Duodenal mucosa (tissue), 2 donors: ENCODE measurements around the gene BMP5.

Experiments used
- H3K27ac ChIP-seq: one replicate; pipeline ENCODE4 v1.7.0; 2013; ENCODE audit warnings: low read depth, low read length
- H3K27me3 ChIP-seq, 2 donors: one replicate each; pipeline ENCODE4 v1.7.0; 2013; ENCODE audit warnings: low read length in 2 of 2, control low read depth in 1 of 2; ENCODE audit not compliant: insufficient read depth in 2 of 2, control insufficient read depth in 1 of 2
- H3K36me3 ChIP-seq, 2 donors: one replicate each; pipeline ENCODE4 v1.7.0; 2013; ENCODE audit warnings: low read length in 2 of 2, control low read depth in 1 of 2; ENCODE audit not compliant: insufficient read depth in 2 of 2, control insufficient read depth in 1 of 2
- H3K4me1 ChIP-seq, 2 donors: one replicate each; pipeline ENCODE4 v1.7.0; 2013; ENCODE audit warnings: low read length in 2 of 2, control low read depth in 1 of 2; ENCODE audit not compliant: insufficient read depth in 2 of 2, control insufficient read depth in 1 of 2
- H3K4me3 ChIP-seq, 2 donors: one replicate each; pipeline ENCODE4 v1.7.0; 2013; ENCODE audit warnings: low read length in 2 of 2, low read depth in 1 of 2
- H3K9ac ChIP-seq, 2 donors: one replicate each; pipeline ENCODE4 v1.7.0; 2013; ENCODE audit warnings: low read length in 2 of 2, low read depth in 1 of 2
- H3K9me3 ChIP-seq, 2 donors: one replicate each; pipeline ENCODE4 v1.7.0; 2013; ENCODE audit warnings: low read length in 2 of 2, control low read depth in 1 of 2; ENCODE audit not compliant: control insufficient read depth in 1 of 2

BMP5 gene

GRCh38 chr6:55734256-55734655 lies 141.1 kb downstream of the BMP5 start:
- Histone ChIP-seq H3K27ac (no peak overlapping the region), H3K4me1 (no peaks in the 10 kb centered on the region), H3K36me3 (no peaks in the 10 kb centered on the region), H3K4me3 (no peak overlapping the region), H3K27me3 (no peaks in the 10 kb centered on the region), H3K9me3 (peaks cover 0 to 2% of the 10 kb centered on the region in 2 donors), H3K9ac (no peak overlapping the region)

DNA sequence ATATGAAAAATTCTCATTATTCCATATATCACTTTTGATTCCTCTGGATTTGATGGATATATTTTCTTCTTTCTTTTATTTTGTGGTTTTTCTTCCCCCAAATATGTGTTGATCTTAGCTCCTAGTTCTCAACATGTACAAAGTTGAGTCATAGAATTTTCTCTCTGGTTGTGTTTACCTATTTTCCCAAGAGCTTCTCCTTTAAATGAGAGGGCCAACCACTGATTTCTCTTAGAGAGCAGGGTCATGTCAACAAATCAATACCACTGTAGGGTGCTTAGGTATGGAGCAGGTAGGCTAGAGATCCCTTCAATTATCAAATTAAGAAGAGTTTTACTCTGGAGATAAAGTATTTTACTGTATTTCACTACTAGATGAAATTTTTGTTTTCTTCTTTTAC lies 145.7 kb downstream of the BMP5 start:
- Histone ChIP-seq H3K36me3 (no peaks in the 10 kb centered on the region), H3K9me3 (no peaks in the 10 kb centered on the region), H3K9ac (no peak overlapping the region), H3K27me3 (no peaks in the 10 kb centered on the region), H3K4me1 (no peaks in the 10 kb centered on the region), H3K27ac (no peak overlapping the region), H3K4me3 (no peak overlapping the region)

- Histone ChIP-seq H3K4me3 (no peak overlapping the region), H3K27ac (no peak overlapping the region), H3K9me3 (no peaks in the 10 kb centered on the region), H3K9ac (no peak overlapping the region), H3K4me1 (no peaks in the 10 kb centered on the region), H3K36me3 (no peaks in the 10 kb centered on the region), H3K27me3 (no peaks in the 10 kb centered on the region)
Observed at GRCh38 chr6:55726144-55726543, 149.2 kb downstream of the BMP5 start.

DNA sequence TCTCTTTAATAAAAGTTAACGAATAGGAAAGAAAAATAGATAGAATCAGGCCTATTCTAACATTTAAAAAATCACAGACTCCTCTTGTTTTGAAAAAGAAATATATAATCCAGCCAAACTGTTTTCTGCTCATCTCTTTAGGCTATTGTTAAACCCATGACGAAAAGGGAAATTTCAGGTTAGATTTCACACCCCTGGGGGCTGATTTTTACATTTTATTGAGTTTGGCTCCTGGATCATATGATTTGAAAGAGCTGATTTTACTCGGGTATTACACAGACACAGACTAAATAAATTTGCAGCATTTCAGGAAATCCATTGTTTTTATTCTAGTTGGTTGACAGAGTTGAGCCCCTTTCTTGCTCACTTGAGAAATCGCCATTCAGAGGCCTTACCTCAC lies 160.6 kb downstream of the BMP5 start:
- H3K9me3 ChIP-seq = no peaks in the 10 kb centered on the region
- no peak overlapping the region for H3K4me3 ChIP-seq
- no peak overlapping the region for H3K27ac ChIP-seq
- no peaks in the 10 kb centered on the region for H3K27me3 ChIP-seq
- no peak overlapping the region for H3K9ac ChIP-seq
- no peaks in the 10 kb centered on the region for H3K36me3 ChIP-seq
- peaks cover 0 to 3% of the 10 kb centered on the region in 2 donors for H3K4me1 ChIP-seq

- Histone ChIP-seq H3K36me3 (no peaks in the 10 kb centered on the region), H3K9ac (no peak overlapping the region), H3K9me3 (no peaks in the 10 kb centered on the region)
Observed at GRCh38 chr6:55713436-55713835, 162.0 kb downstream of the BMP5 start.

DNA sequence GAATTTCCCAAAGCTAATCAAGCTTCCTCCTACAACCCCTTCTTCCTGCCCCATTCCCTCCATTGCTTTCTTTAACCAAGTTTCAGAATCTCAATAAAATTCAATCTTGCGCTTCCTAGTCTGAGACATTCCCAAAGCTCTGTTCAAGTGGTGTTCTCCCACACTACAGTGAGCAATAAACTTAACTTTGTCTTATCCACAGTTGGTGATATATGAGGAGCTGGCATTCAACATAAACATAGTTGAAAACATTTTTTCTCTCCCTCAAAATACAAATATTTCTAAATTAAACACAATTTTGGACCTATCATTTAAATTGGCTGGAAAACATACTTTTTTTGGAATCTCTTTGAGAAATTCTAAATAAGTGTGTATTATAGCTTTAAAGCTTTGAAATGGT lies 166.7 kb downstream of the BMP5 start:
- Histone ChIP-seq H3K27ac (no peak overlapping the region), H3K27me3 (no peaks in the 10 kb centered on the region), H3K36me3 (no peaks in the 10 kb centered on the region), H3K4me3 (no peak overlapping the region), H3K9ac (no peak overlapping the region), H3K9me3 (no peaks in the 10 kb centered on the region), H3K4me1 (peaks cover 0 to 3% of the 10 kb centered on the region in 2 donors)

More at GRCh38 chr6:55713436-55713835, 162.0 kb downstream of the BMP5 start:
- Histone ChIP-seq H3K27ac (no peak overlapping the region), H3K4me1 (peaks cover 0 to 3% of the 10 kb centered on the region in 2 donors), H3K4me3 (no peak overlapping the region), H3K27me3 (no peaks in the 10 kb centered on the region)

- H3K36me3 ChIP-seq = no peaks in the 10 kb centered on the region
- no peaks in the 10 kb centered on the region for H3K9me3 ChIP-seq
- H3K4me3 ChIP-seq = no peak overlapping the region
- H3K9ac ChIP-seq = no peak overlapping the region
- H3K27me3 ChIP-seq = no peaks in the 10 kb centered on the region
- H3K4me1 ChIP-seq = no peaks in the 10 kb centered on the region
- no peak overlapping the region for H3K27ac ChIP-seq
Observed at GRCh38 chr6:55705451-55706440, 169.6 kb downstream of the BMP5 start.

DNA sequence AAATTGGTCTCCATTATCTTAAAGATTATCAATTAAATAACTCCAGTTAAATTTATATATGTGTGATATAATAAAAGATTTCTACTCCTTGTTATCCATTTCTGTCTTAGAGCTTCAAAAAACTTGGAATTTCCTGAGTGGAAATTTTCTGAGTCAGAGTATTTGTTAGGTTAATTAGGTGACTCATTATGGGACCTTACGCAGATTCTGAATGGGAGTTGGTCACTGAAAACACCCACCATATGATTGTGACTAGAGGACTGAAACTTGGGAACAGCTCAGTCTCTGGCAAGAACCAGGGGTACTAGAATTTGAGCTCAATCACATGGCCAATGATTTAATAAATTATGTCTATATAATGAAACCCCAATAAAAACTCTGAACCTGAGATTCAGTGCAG lies 171.0 kb downstream of the BMP5 start:
- H3K27ac ChIP-seq = no peak overlapping the region
- no peaks in the 10 kb centered on the region for H3K36me3 ChIP-seq
- H3K4me3 ChIP-seq = no peak overlapping the region
- H3K9ac ChIP-seq = no peak overlapping the region
- H3K27me3 ChIP-seq = no peaks in the 10 kb centered on the region
- H3K9me3 ChIP-seq = no peaks in the 10 kb centered on the region
- H3K4me1 ChIP-seq = no peaks in the 10 kb centered on the region
